Measurements from ENCODE around the gene MICALL1.

MICALL1 gene

GRCh38 chr22:37985751-37986281 is 79.7 kb downstream of the MICALL1 start:
- no peak for ATAC-seq
- no peak for TF ChIP-seq ZFP3 (CRISPR knock-in tag; IDR thresholded peaks at IDR 0.05)
- no peak for TF ChIP-seq CREB5 (CRISPR knock-in tag; IDR thresholded peaks at IDR 0.05; ENCODE audit: low read depth)
- TF ChIP-seq PATZ1 (CRISPR knock-in tag; IDR thresholded peaks at IDR 0.05; ENCODE audit: borderline replicate concordance), result no peak
- no peak for TF ChIP-seq POU6F1 (CRISPR knock-in tag; IDR thresholded peaks at IDR 0.05; ENCODE audit: borderline replicate concordance, low read depth)
- no peak for TF ChIP-seq CSRNP3 (CRISPR knock-in tag; IDR thresholded peaks at IDR 0.05)
- TF ChIP-seq SNAI2 (CRISPR knock-in tag; IDR thresholded peaks at IDR 0.05), result no peak
- TF ChIP-seq ZNF8 (CRISPR knock-in tag; IDR thresholded peaks at IDR 0.05), result no peak
- no peak for TF ChIP-seq GLIS3 (CRISPR knock-in tag; IDR thresholded peaks at IDR 0.05)
- no peak for TF ChIP-seq TCF4 (CRISPR knock-in tag; IDR thresholded peaks at IDR 0.05; ENCODE audit: borderline replicate concordance)
- no peak for TF ChIP-seq ARNTL (CRISPR knock-in tag; IDR thresholded peaks at IDR 0.05; ENCODE audit: borderline replicate concordance, low read depth)
- no peak for TF ChIP-seq ZFP30 (CRISPR knock-in tag; IDR thresholded peaks at IDR 0.05)
- TF ChIP-seq OSR1 (CRISPR knock-in tag; IDR thresholded peaks at IDR 0.05), result no peak

- no peak for ATAC-seq
- no peak for TF ChIP-seq PPARA (CRISPR knock-in tag; IDR thresholded peaks at IDR 0.05; ENCODE audit: borderline replicate concordance)
- no peak for TF ChIP-seq ISL1 (CRISPR knock-in tag; IDR thresholded peaks at IDR 0.05)
- TF ChIP-seq SNAI2 (CRISPR knock-in tag; IDR thresholded peaks at IDR 0.05), result no peak
- no peak for TF ChIP-seq TOX (CRISPR knock-in tag; IDR thresholded peaks at IDR 0.05; ENCODE audit: borderline replicate concordance)
- TF ChIP-seq CSRNP3 (CRISPR knock-in tag; IDR thresholded peaks at IDR 0.05), result no peak
- TF ChIP-seq CSDC2 (CRISPR knock-in tag; IDR thresholded peaks at IDR 0.05), result no peak
- no peak for TF ChIP-seq BACH2 (CRISPR knock-in tag; IDR thresholded peaks at IDR 0.05; ENCODE audit: borderline replicate concordance)
- no peak for TF ChIP-seq ZC3H10 (CRISPR knock-in tag; IDR thresholded peaks at IDR 0.05)
- no peak for TF ChIP-seq ZNF8 (CRISPR knock-in tag; IDR thresholded peaks at IDR 0.05)
- no peak for TF ChIP-seq OSR1 (CRISPR knock-in tag; IDR thresholded peaks at IDR 0.05)
Measured at GRCh38 chr22:37986371-37986770, 80.3 kb downstream of the MICALL1 start.

- no peak for ATAC-seq
- TF ChIP-seq PPARA (CRISPR knock-in tag; IDR thresholded peaks at IDR 0.05; ENCODE audit: borderline replicate concordance), result no peak
- TF ChIP-seq SNAI2 (CRISPR knock-in tag; IDR thresholded peaks at IDR 0.05), result no peak
- no peak for TF ChIP-seq POU6F1 (CRISPR knock-in tag; IDR thresholded peaks at IDR 0.05; ENCODE audit: borderline replicate concordance, low read depth)
- TF ChIP-seq TOX (CRISPR knock-in tag; IDR thresholded peaks at IDR 0.05; ENCODE audit: borderline replicate concordance), result no peak
- no peak for TF ChIP-seq TCF4 (CRISPR knock-in tag; IDR thresholded peaks at IDR 0.05; ENCODE audit: borderline replicate concordance)
- TF ChIP-seq ZNF565 (CRISPR knock-in tag; conservative IDR thresholded peaks at IDR 0.05; ENCODE audit: low read depth), result no peak
- TF ChIP-seq ZNF8 (CRISPR knock-in tag; IDR thresholded peaks at IDR 0.05), result no peak
- TF ChIP-seq ARNTL (CRISPR knock-in tag; IDR thresholded peaks at IDR 0.05; ENCODE audit: borderline replicate concordance, low read depth), result no peak
- no peak for TF ChIP-seq TSHZ2 (CRISPR knock-in tag; IDR thresholded peaks at IDR 0.05)
- no peak for TF ChIP-seq CREB5 (CRISPR knock-in tag; IDR thresholded peaks at IDR 0.05; ENCODE audit: low read depth)
- no peak for TF ChIP-seq BACH2 (CRISPR knock-in tag; IDR thresholded peaks at IDR 0.05; ENCODE audit: borderline replicate concordance)
- no peak for TF ChIP-seq RARB (CRISPR knock-in tag; IDR thresholded peaks at IDR 0.05)
Measured at GRCh38 chr22:37989146-37990045, 83.3 kb downstream of the MICALL1 start.

Measured in SK-N-SH treated with all-trans-retinoic acid at 6 μM for 48 hours (cell line).